GM23248 (cell line): ENCODE measurements around the gene DICER1. TPM values are rescaled to one million over a fixed set of nuclear protein-coding genes. Genes with fewer than 3 reads are reported as not detected.

ENCODE experiments used
- DNase-seq: peaks from one replicate; pipeline ENCODE4 v3.0.0-alpha.2; 2015
- H2AFZ ChIP-seq: fragments of 200-600 bp; sonication (generic); 2 replicates; pipeline ENCODE4 v1.6.1; 2016; ENCODE audit warnings: antibody characterized with exemption
- H3F3A ChIP-seq: fragments of 200-600 bp; sonication (generic); 2 replicates; pipeline ENCODE4 v1.6.1; 2016; ENCODE audit warnings: mild to moderate bottlenecking, antibody characterized with exemption, mixed run types; ENCODE audit not compliant: insufficient read depth
- H3K27ac ChIP-seq: fragments of 200-600 bp; sonication (generic); 2 replicates; pipeline ENCODE4 v1.5.1; 2016; ENCODE audit warnings: mild to moderate bottlenecking
- H3K27me3 ChIP-seq: fragments of 200-600 bp; sonication (generic); replicated peaks from 2 replicates; pipeline ENCODE4 v1.6.1; 2016; ENCODE audit warnings: mild to moderate bottlenecking; ENCODE audit not compliant: insufficient read depth
- H3K36me3 ChIP-seq: fragments of 200-600 bp; sonication (generic); 2 replicates; pipeline ENCODE4 v1.6.1; 2016; ENCODE audit warnings: low read depth, mild to moderate bottlenecking
- H3K4me1 ChIP-seq: fragments of 200-600 bp; sonication (generic); 2 replicates; pipeline ENCODE4 v1.6.1; 2016; ENCODE audit warnings: mild to moderate bottlenecking; ENCODE audit not compliant: insufficient read depth
- H3K4me2 ChIP-seq: fragments of 200-600 bp; sonication (generic); one replicate; pipeline ENCODE4 v1.6.1; 2016; ENCODE audit warnings: mild to moderate bottlenecking; ENCODE audit not compliant: unreplicated experiment
- H3K4me3 ChIP-seq: fragments of 200-600 bp; sonication (generic); 2 replicates; pipeline ENCODE4 v1.5.1; 2016; ENCODE audit warnings: mild to moderate bottlenecking
- H3K79me2 ChIP-seq: fragments of 200-600 bp; sonication (generic); 2 replicates; pipeline ENCODE4 v1.6.1; 2016; ENCODE audit warnings: mild to moderate bottlenecking; ENCODE audit not compliant: insufficient read depth
- H3K9ac ChIP-seq: fragments of 200-600 bp; sonication (generic); 2 replicates; pipeline ENCODE4 v1.6.1; 2016; ENCODE audit warnings: mild to moderate bottlenecking
- H3K9me2 ChIP-seq: fragments of 200-600 bp; sonication (generic); 2 replicates; pipeline ENCODE4 v1.6.1; 2016; ENCODE audit warnings: mixed run types, mild to moderate bottlenecking, moderate library complexity; ENCODE audit not compliant: insufficient read depth
- H3K9me3 ChIP-seq: fragments of 200-600 bp; sonication (generic); one replicate; pipeline ENCODE4 v1.6.1; 2017; ENCODE audit warnings: low read depth
- H4K20me1 ChIP-seq: fragments of 200-600 bp; sonication (generic); 2 replicates; pipeline ENCODE4 v1.6.0; 2016; ENCODE audit not compliant: insufficient read depth
- EZH2 ChIP-seq: fragments of 200-600 bp; sonication (generic); IDR thresholded peaks from 2 replicates; pipeline ENCODE4 v1.6.1; 2018; ENCODE audit warnings: antibody characterized with exemption, mild to moderate bottlenecking; ENCODE audit not compliant: insufficient read depth, poor library complexity, severe bottlenecking
- EZH2phosphoT487 ChIP-seq: fragments of 200-600 bp; sonication (generic); IDR thresholded peaks from 2 replicates; pipeline ENCODE4 v1.6.1; 2018; ENCODE audit warnings: antibody characterized with exemption, moderate library complexity, mild to moderate bottlenecking, low read depth; ENCODE audit not compliant: insufficient read depth
- WGBS, 2 experiments: methylation state at CpG; one replicate each; pipeline ENCODE4 v1.1.6; 2015 to 2017; ENCODE audit warnings: low lambda C conversion rate in 2 of 2, low coverage in 1 of 2; ENCODE audit errors: missing lambda C conversion rate in 2 of 2; 5-methylcytosine and 5-hydroxymethylcytosine counted together
- in situ Hi-C: fragments of 300-500 bp; cut with MboI; formaldehyde crosslinking; loops from 2 replicates; pipeline ENCODE4 v1.15.0; 2020
- polyA plus RNA-seq: library from polyadenylated mRNA; unstranded; fragments of >200 nt; fragmentation: Nextera tagmentation; extraction: Ambion mirVana; gene quantifications from 2 replicates; pipeline ENCODE4 v1.2.1, GENCODE V29; 2016
- total RNA-seq: library from RNA; depleted of rRNA; stranded (reverse); fragments of >200 nt; shearing (Covaris generic); gene quantifications from 2 replicates; pipeline ENCODE4 v1.2.3, GENCODE V29; 2014

The DICER1 gene
- total and polyA plus RNA-seq, 2 experiments from 2014 or later = 9.8 to 27.6 TPM

DNA sequence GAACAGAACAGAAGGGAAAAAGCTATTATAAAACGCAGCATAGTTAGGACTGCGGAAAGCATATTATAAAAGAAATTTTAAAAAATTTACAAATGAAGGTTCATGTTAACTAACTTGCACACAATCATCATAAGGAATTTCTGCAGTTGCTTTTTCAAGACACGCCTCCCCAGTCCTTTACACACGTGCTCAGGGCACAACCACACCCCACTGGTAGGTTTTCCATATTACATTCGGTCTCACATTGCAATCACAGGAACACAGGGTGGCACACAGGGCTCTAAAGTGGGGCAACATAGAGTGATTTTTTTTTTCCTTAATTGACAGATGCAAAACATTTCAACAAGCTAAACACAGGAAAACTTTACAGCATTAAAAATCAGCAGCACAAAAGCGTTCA is 69.7 kb downstream of the DICER1 start:
- 0 out of 2 replicates have a peak, but pooled peaks cover 3% of the 10 kb centered on the region for H3K79me2 ChIP-seq
- H3K4me1 ChIP-seq = no peaks in the 10 kb centered on the region
- H3K9ac ChIP-seq = no peak overlapping the region
- no peaks in the 10 kb centered on the region for H3F3A ChIP-seq
- no peak overlapping the region for H3K4me3 ChIP-seq
- H3K27ac ChIP-seq = no peak overlapping the region
- no peaks in the 10 kb centered on the region for H3K9me3 ChIP-seq
- no peak for DNase-seq
- H4K20me1 ChIP-seq = no peaks in the 10 kb centered on the region
- H3K36me3 ChIP-seq = peaks cover 40% of the 10 kb centered on the region
- H3K4me2 ChIP-seq = no peak overlapping the region
- no peaks in the 10 kb centered on the region for H3K27me3 ChIP-seq
- no peaks in the 10 kb centered on the region for H3K9me2 ChIP-seq
- no peak overlapping the region for H2AFZ ChIP-seq
- TF ChIP-seq EZH2phosphoT487 = no peak
- no peak for TF ChIP-seq EZH2
- 85 to 90% methylated on average over 6 of the region's 6 CpGs for WGBS, 2 experiments
- in situ Hi-C loops = no loop called here

DNA sequence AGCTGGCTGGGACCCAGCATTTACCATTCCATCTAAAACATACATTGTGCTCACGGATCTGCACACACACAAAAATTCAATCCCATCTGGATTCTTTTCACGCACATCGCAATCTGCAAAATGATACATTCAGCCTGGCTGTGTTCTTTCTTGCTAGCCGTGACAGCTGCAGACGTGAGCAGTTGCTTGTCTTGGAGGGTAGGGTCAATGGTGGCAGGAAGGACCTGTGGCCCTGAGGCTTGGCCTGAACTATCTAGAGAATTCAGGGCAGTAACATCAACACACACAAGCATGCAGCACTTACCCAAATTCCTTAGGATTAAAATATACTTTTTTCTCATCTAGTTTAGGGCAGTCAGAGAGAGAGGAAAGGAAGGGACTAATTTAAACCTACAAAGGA is 72.0 kb downstream of the DICER1 start:
- no peak overlapping the region for H2AFZ ChIP-seq
- H3K4me3 ChIP-seq = no peak overlapping the region
- no peak overlapping the region for H3K9ac ChIP-seq
- TF ChIP-seq EZH2phosphoT487 (no peak), EZH2 (no peak)
- no peaks in the 10 kb centered on the region for H3K9me2 ChIP-seq
- H3K4me1 ChIP-seq = no peaks in the 10 kb centered on the region
- no peaks in the 10 kb centered on the region for H3K9me3 ChIP-seq
- WGBS, 2 experiments = 88 to 93% methylated on average over 5 of the region's 5 CpGs
- H3K27me3 ChIP-seq = no peaks in the 10 kb centered on the region
- no peak for DNase-seq
- no peaks in the 10 kb centered on the region for H3K79me2 ChIP-seq
- no peak overlapping the region for H3K4me2 ChIP-seq
- no peaks in the 10 kb centered on the region for H3F3A ChIP-seq
- no peaks in the 10 kb centered on the region for H4K20me1 ChIP-seq
- in situ Hi-C loops = no loop called here
- H3K27ac ChIP-seq = no peak overlapping the region
- H3K36me3 ChIP-seq = peaks cover 29% of the 10 kb centered on the region

- 90 to 92% methylated on average over 2 to 3 of the region's 3 CpGs for WGBS, 2 experiments
- in situ Hi-C loops = no loop called here
- H3K4me3 ChIP-seq = no peak overlapping the region
Observed at GRCh38 chr14:95078867-95079266, 78.5 kb downstream of the DICER1 start.

DNA sequence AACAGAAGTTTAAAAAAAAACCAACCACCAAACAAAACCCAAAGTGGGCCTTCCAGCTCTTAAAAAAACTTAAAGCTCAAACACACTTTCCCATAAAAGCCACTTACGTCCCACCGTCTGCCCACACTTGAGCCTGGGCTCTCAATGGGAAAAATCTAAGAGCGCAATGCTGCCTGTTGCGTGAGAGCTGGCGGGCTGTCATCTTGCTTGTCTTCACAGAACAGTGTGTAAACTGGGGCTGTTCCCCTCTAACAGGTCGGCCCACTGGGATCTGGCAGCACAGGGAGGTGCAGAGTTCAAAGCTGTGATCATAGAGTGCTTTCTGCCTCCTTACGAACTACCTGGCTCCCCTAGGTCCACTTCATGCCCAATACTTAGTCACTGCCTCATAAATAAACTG is 80.0 kb downstream of the DICER1 start:
- WGBS, 2 experiments = 80 to 87% methylated on average over 7 of the region's 7 CpGs
- DNase-seq = no peak
- TF ChIP-seq EZH2phosphoT487 (no peak), EZH2 (no peak)
- Histone ChIP-seq H3F3A (no peaks in the 10 kb centered on the region), H3K36me3 (no peaks in the 10 kb centered on the region), H4K20me1 (no peaks in the 10 kb centered on the region), H3K4me3 (no peak overlapping the region), H3K9ac (no peak overlapping the region), H3K4me2 (no peak overlapping the region), H3K9me3 (no peaks in the 10 kb centered on the region), H3K27me3 (no peaks in the 10 kb centered on the region; the same call in 1 of the 2 replicates), H3K9me2 (no peaks in the 10 kb centered on the region), H3K27ac (no peak overlapping the region), H3K4me1 (no peaks in the 10 kb centered on the region), H2AFZ (no peak overlapping the region), H3K79me2 (no peaks in the 10 kb centered on the region)
- in situ Hi-C loops = no loop called here

More at GRCh38 chr14:95078867-95079266, 78.5 kb downstream of the DICER1 start:
- H4K20me1 ChIP-seq = no peaks in the 10 kb centered on the region
- H3K27me3 ChIP-seq = no peaks in the 10 kb centered on the region; the same call in 1 of the 2 replicates
- H3K79me2 ChIP-seq = no peaks in the 10 kb centered on the region
- no peaks in the 10 kb centered on the region for H3K9me3 ChIP-seq
- no peaks in the 10 kb centered on the region for H3K9me2 ChIP-seq
- DNase-seq = no peak
- no peak for TF ChIP-seq EZH2
- no peak for TF ChIP-seq EZH2phosphoT487
- H2AFZ ChIP-seq = no peak overlapping the region
- H3K27ac ChIP-seq = no peak overlapping the region
- no peak overlapping the region for H3K9ac ChIP-seq
- H3K4me1 ChIP-seq = no peaks in the 10 kb centered on the region
- no peak overlapping the region for H3K4me2 ChIP-seq
- no peaks in the 10 kb centered on the region for H3K36me3 ChIP-seq
- H3F3A ChIP-seq = no peaks in the 10 kb centered on the region

DNA sequence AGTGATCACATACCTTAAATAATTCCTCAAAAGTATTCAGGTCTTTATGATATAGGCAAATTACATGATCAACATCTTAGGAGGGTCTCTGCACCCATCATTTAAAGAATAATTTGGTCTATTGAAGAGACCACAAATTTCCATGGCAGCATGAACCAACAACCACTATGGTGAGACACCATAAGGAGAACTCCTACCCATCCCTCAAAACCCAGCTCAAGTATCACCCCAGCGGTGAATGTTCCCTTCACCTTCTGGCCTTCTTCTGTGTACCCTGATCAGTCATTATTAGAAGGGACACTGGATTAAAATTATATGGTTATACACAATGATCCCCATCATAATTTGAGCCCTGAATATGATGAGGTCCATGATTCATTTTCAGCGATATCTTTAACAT is 81.5 kb downstream of the DICER1 start:
- no peak overlapping the region for H3K9ac ChIP-seq
- no peaks in the 10 kb centered on the region for H3K79me2 ChIP-seq
- no peaks in the 10 kb centered on the region for H3K4me1 ChIP-seq
- no peak overlapping the region for H3K27ac ChIP-seq
- peaks cover 7% of the 10 kb centered on the region; the same call in 1 of the 2 replicates for H3K27me3 ChIP-seq
- no peak overlapping the region for H2AFZ ChIP-seq
- in situ Hi-C loops = no loop called here
- no peaks in the 10 kb centered on the region for H3K36me3 ChIP-seq
- TF ChIP-seq EZH2phosphoT487 (no peak), EZH2 (no peak)
- H3K9me2 ChIP-seq = no peaks in the 10 kb centered on the region
- 90% methylated on average over 2 of the region's 2 CpGs for WGBS, 2 experiments
- H3K4me3 ChIP-seq = no peak overlapping the region
- H3K9me3 ChIP-seq = no peaks in the 10 kb centered on the region
- no peak overlapping the region for H3K4me2 ChIP-seq
- H4K20me1 ChIP-seq = no peaks in the 10 kb centered on the region
- no peaks in the 10 kb centered on the region for H3F3A ChIP-seq
- DNase-seq = no peak
